GM10266 (cell line): ENCODE results near the gene ADGRD1.

Experiments
- DNase-seq: peaks from one replicate; pipeline ENCODE4 v3.0.0; 2012; ENCODE audit errors: extremely low spot score
- TF ChIP-seq, protein P1 (sequence below): IDR thresholded peaks from 2 replicates; pipeline ENCODE4 v1.5.1; 2012; ENCODE audit warnings: mild to moderate bottlenecking, low read depth; ENCODE audit not compliant: control insufficient read depth, insufficient read depth; ENCODE audit errors: missing control alignments

ADGRD1 gene

DNA sequence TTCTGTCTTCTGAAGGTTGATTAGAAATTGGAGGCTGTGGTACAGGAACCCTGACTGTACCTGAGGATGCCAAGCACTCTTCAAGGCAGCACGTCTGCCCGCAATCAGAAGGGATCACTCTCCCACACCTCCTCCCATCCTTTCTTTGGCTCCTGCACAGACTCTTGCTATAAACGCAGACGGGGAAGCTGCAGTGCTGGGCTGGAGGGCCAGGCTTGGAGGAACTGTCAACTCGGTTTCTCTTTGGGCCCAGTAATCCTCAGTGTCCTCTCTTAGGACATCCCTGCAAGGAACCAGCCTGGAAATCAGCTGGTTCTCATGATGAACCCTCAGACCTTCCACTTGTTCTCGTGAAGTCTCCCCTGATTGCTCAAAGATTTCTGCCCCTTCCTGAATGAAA, 201.4 kb downstream of the ADGRD1 start:
- no peak for DNase-seq
- TF ChIP-seq, protein P1, sequence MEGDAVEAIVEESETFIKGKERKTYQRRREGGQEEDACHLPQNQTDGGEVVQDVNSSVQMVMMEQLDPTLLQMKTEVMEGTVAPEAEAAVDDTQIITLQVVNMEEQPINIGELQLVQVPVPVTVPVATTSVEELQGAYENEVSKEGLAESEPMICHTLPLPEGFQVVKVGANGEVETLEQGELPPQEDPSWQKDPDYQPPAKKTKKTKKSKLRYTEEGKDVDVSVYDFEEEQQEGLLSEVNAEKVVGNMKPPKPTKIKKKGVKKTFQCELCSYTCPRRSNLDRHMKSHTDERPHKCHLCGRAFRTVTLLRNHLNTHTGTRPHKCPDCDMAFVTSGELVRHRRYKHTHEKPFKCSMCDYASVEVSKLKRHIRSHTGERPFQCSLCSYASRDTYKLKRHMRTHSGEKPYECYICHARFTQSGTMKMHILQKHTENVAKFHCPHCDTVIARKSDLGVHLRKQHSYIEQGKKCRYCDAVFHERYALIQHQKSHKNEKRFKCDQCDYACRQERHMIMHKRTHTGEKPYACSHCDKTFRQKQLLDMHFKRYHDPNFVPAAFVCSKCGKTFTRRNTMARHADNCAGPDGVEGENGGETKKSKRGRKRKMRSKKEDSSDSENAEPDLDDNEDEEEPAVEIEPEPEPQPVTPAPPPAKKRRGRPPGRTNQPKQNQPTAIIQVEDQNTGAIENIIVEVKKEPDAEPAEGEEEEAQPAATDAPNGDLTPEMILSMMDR = no peak

DNA sequence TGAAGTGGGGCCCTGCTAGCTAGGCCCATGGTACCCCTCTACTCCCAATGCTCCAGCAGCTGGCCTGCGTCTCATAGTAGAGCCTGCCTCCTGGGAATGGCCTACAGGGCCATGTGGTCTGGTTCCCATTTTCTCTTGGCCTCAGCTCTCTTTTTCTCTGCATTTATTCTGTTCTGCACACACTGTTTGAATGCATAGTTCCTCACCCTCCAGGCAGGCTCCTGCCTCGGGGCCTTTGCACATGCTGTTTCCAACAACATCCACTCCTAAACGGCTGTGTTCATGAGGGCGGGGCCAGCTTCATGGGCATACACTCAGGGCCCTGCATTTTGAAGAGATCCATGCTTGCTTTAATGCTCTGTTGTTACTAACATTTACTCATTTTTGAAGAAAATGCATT, 204.0 kb downstream of the ADGRD1 start:
- TF ChIP-seq, protein P1 = no peak
- no peak for DNase-seq

DNA sequence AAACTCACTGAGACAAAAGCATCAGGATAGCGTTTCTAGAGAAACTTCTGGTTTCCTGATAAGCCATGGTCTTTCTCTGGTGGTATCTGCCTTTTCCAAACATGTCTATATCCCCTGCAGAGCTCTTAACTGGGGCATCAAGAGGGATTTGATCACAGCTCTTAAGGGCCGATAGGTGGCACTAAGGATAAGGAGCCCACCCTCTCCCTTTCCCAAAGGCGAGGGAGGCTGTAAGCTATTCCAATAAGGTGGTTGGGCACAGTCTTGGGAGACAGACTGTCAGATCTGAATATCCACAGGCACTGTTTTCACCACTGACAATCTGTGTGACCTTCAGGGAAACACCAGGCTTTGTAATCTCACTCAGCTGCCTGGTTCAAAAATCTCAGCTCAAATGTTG, 206.0 kb downstream of the ADGRD1 start:
- DNase-seq = no peak
- TF ChIP-seq, protein P1 = no peak

DNA sequence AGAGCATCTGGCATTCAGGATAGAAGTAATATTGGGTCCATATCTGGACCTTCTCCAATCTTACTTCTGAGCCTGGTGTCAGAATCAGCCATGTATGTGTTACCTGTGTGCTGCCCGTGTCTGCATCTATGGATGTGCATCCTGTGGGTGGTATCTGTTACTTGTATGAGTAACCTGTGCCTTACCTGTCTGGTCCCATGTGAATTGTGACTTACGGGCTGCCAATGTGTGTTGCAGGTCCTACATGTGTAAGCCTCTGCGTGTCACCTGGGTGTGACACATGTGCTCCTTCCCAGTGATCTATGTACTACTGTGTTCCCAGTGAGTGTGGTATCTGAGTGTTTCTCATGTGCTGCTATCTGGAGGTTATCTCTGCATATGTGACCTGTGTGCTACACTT, 208.4 kb downstream of the ADGRD1 start:
- TF ChIP-seq, protein P1 = no peak
- no peak for DNase-seq

DNA sequence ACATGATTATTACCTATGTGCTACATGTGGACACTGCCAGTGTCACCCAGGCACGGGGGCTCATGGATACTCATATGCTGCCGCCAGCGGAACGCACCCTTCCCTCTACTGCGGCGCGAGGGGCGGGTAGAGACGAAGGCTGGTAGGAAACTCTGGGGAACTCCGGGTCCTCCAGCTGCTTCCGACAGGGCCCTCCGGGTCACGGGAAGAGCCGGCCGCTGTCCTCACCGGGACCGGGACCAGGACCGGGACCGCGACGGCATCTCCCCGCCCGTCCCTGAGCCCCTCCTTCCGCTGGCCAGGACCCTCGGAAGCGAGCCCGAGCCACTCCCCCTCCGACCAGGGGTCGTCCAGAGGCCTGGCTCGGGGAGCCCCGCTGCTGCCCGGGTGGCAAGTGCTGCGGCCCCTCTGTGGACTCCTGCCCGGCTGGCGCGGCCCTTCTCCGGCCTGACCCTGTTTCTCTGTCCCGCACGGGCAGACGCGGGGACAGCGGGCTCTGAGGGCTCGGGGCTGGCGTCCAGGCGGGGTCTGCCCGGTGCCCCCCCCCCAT, 209.6 kb downstream of the ADGRD1 start:
- DNase-seq = no peak
- TF ChIP-seq, protein P1 = no peak

DNA sequence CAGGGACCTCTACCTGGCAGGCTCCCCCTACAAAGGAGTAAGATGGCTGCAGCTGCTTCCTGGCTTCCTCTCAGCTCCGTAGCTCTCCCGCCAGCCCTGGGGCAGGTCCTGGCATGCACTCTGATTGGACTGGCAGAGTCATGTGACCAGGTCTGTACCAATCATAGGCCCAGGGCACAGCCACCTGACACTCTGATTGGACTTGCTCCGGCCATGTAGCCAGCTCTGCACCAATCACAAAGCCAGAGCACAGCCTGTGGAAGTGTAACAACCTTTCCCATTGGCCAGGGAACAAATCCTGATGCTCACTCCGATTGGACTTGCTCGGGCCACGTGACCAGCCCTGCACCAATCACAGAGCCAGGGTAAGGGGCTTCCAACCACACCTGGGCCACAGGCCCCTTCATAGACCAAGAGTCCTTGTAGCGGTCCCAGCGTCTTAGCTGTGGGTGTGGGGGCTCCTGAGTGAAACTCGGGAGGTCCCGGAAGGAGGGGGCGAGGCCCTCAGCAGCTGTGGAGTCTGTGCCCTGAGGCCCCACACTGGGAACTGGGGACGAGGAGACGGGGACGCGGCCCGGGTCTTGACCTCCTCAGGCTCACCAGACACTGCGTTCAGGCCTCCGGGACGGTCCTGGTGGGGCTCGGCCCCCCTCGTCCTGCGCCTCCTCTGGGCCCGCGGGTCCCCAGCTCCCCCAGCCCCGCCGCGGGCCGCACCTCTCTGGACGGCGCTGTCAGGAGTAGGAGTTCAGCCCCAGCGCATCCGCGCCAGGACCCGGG, 210.6 kb downstream of the ADGRD1 start:
- TF ChIP-seq, protein P1 = no peak
- no peak for DNase-seq

DNA sequence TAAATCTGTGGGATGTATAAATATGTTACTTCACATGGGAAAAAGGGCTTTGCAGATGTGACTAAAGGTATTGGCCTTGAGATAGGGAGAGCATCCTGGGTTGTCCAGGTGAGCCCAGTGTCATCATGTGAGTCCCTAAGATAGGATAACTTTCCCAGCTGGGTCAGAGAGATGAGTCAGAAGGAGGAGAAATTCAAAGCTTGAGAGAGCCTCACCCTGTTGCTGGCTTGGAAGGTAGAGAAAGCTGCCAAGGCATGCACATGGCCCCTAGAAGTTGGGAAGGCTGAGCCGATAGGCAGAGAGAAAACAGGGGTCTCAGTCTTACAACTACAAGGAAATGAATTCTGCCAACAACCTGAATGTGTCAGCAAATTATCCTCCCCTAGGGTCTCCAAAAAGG, 213.0 kb downstream of the ADGRD1 start:
- DNase-seq = no peak
- TF ChIP-seq, protein P1 = no peak
